HL-60/S4 treated with retinoic acid at 250 ng/mL for 4 days and 3 days (cell line): ENCODE results near the gene CCDC157.

Experiments
- in situ Hi-C: fragments of 300-500 bp; cut with MboI; formaldehyde crosslinking; loops from 2 replicates; pipeline ENCODE4 v1.7.0; 2022; ENCODE audit warnings: low sequenced_read_pairs

Gene CCDC157

GRCh38 chr22:30351226-30351625, 5.6 kb upstream of the CCDC157 start:
- in situ Hi-C loops, result no loop called here

DNA sequence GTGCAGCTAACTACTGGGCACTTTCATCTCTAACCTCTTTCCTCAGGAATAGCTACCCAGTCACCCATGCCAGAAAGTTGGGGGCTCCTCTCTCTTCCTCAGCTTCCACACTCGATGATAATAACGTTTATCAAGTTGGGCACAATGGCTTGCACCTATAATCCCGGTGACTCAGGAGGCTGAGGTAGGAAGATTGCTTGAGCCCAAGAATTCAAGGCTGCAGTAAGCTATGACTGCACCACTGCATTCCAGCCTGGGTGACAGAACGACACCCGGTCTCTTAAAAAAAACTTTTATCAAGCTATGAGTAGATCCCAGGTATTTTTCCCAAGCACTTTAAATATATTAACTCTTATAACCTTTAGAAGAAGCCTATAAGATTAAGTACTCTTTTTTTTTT, 2.2 kb upstream of the CCDC157 start:
- in situ Hi-C loops, result no loop called here

DNA sequence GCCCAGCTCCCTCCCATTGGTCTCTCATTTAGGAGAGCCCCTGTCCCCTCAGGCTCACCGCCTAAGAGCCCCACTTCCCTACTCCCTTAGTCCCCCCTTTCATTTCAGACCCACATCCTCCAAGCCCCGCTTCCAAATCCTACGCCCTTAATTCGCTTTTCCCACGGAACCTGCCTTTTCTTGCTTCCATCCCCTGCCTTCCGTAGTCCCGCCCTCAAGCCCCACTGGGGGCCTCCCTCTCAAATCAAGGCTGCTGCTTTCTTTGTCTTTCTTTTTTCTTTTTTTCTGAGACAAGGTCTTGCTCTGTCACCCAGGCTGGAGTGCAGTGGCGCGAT, 396 bp downstream of the CCDC157 start:
- in situ Hi-C loops, result no loop called here

DNA sequence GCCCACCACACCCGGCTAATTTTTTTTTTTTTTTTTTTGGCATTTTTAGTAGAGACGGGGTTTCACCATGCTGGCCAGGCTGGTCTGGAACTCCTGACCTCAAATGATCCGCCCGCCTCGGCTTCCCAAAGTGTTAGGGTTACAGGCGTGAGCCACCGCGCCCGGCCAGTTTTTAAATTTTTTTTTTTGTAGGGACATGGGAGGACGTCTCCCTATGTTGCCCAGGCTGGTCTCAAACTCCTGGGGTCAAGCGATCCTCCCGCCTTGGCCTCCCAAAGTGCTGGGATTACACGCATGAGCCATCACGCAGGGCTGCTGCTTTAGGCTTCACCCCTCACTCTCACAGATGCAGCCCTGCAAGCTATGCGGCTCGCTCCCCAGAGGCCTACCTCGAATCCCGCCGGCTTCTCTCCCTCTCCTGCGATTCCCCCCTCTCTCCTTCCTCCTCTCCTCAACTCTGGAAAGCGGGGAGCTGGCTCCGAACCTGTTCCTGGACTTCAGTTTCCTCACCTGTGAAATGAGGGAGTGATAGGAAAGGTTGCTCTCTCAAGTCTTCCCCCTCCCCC, 926 bp downstream of the CCDC157 start:
- in situ Hi-C loops, result no loop called here

DNA sequence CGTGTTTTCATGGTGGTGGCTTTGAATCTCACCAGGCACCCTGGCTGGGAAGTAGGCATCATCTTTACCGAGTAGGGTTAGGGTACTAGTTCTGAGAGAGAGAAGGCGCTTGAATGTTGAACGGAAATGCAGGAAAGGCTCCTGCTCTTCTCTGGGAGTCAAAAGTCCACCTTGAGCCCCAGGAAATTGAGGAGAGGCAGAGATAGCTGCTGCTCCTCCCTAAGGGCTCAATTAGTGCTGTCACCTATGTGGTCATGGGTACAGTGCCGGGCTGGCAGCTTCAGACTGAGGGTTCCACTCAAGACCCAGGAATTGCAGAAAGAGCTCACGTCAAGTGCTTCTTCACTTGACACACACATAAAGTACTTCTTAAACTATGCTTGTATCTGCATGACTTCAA, 1.7 kb downstream of the CCDC157 start:
- in situ Hi-C loops, result no loop called here

DNA sequence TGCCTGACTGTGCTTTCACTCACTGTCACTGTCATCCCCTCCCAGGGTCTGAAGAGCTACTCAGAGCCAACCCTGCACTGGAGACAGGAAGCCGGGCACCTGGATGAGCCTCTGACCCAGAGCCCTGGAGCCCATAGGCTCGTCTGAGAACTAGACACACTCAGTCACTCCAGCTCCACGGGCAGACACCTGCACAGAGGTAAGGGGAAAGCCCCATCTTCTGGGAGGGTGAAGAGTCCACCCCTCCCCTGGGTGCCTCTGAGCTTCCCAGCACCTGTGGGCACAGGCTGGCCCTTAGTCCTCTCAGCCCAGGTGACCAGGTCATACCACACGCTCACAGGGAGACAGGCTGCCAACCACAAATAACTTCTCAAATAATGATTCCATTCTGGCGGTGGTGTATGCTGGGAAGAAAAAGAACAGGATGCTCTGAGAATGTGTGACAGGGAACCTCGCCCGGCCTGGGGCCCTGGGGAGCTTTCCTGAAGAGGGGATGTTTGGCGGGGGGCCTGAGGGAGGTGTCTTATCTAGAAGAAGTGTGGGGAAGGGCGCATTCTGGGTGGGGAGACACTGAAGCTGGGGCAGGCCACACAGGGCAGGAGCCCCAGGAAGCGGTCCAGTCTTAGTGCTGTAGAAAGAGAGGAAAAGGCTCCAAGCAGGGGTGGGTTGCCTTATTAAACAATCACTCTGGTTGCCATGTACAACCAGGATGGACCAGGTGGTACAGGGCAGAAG, 5.3 kb downstream of the CCDC157 start:
- in situ Hi-C loops, result no loop called here

DNA sequence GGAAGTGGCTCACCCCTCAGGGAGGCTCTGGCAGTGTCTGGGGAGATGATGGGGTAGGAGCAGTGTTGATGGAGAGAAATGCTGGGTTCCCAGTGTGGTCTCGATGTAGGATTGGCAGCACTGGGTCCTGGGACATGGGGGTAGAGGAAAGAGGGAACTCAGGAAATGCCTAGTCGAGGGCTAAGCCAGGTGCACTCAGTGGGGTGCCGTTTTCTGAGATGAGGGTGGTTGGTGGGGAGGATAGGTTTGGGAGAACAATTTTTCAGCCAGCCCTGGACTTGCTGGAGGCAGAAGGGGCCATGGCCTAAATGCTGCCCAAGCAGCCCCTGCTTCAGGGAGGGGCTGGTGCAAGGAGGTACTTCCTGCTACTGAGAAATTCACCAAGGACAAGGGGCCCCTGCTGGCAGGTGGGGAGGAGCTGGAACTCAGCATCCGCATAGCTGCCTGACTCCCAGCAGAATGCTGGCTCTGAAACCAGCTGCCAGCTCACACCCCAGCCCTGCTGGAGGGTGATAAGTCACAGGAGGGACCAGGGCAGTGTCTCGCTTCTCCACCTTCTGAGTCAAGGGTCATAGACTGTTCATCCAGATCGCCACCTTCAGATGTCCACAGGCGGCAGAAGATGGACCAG, 6.0 kb downstream of the CCDC157 start:
- in situ Hi-C loops, result no loop called here

- in situ Hi-C loops, result no loop called here
Measured at GRCh38 chr22:30365891-30366290, 9.1 kb downstream of the CCDC157 start.

DNA sequence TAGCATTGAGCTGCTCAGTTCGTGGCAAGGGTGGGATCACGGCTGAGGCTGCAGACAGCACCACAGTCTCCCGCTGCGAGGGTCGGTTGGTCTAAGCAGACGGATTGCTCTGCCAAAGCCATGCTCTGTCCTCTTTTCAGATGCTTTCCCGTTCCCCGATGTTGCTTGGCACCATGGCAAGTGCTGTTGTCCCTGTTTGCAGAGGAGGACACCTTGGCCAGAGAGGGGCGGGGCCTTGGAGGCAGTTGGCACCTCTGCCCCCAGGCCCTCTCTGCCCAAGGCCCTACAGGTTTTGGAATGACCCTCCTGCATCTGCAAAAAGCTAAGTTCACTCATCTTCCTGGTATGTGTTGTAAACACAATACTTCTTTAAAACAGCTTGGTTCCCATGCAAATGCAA, 11.6 kb downstream of the CCDC157 start:
- in situ Hi-C loops, result no loop called here

- in situ Hi-C loops, result no loop called here
Measured at GRCh38 chr22:30370641-30371230, 13.9 kb downstream of the CCDC157 start.

DNA sequence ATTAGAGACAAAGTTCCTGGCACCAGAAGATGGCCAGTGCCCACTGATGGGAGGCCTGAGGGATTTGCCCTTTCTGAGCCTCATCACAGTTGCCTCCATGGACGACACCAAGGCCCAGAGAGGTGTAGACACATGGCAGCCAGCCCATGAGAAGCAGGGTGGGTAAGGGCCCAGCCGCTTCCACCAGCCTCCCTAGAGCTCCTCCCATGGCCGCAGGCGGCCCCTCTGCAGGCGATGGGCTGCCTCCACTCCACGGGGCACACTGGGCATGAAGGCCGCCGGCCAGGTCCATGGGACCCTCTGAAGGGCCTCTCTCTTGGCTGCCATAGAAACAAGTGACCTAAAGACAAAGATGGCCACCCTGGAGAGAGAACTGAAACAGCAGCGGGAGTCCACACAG, 14.5 kb downstream of the CCDC157 start:
- in situ Hi-C loops, result no loop called here

GRCh38 chr22:30371981-30372380, 15.2 kb downstream of the CCDC157 start:
- in situ Hi-C loops, result no loop called here

DNA sequence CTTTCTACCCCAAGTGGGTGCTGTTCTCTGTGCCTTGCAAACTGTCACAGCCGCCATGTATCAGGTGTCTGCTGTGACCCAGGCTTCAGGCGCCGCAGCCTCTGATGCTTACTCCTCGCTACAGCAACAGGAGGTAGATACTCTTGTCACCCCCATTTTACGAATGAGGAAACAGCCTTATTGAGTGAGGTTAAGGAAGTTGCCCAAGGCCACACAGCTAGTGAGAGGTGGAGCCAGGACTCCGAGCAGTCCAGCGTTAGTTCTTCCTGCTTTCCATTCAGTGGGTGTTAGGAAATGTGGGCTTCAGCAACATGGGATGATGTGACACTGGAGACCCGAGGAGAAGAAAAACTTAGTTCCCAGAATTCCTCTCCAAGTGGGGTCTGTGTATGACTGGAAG, 16.1 kb downstream of the CCDC157 start:
- in situ Hi-C loops, result no loop called here

GRCh38 chr22:30373331-30374325, 16.8 kb downstream of the CCDC157 start:
- in situ Hi-C loops, result no loop called here

- in situ Hi-C loops, result loop anchor here (25.0 kb wide), 1 partner anchor 263 kb away; no protein-coding TSS in a partner anchor
Measured at GRCh38 chr22:30375312-30375849, 18.6 kb downstream of the CCDC157 start.

GRCh38 chr22:30380011-30380410, 23.2 kb downstream of the CCDC157 start:
- in situ Hi-C loops, result loop anchor here (25.0 kb wide), 1 partner anchor 268 kb away; no protein-coding TSS in a partner anchor

DNA sequence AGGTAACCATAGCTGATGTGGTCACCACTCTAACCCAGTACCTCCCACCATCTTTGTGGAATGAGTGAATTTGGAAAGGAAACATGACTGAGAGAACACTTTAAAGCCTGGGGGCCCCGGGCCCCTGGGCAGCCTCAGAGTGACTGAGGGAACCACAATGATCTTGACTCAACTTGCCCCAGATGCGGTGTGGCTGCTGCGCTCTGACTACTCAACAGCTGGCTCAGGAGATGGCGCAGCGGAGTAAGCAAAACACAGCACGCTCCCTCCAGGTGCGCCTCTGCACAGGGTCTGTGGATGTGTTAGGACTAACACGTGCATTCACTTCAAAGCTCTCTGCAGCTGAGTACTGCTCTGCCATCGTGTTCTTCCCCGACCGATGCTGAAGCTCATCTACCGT, 24.5 kb downstream of the CCDC157 start:
- in situ Hi-C loops, result loop anchor here (25.0 kb wide), 1 partner anchor 269 kb away; no protein-coding TSS in a partner anchor

- in situ Hi-C loops, result loop anchor here (25.0 kb wide), 1 partner anchor 270 kb away; no protein-coding TSS in a partner anchor
Measured at GRCh38 chr22:30382340-30382739, 25.5 kb downstream of the CCDC157 start.

DNA sequence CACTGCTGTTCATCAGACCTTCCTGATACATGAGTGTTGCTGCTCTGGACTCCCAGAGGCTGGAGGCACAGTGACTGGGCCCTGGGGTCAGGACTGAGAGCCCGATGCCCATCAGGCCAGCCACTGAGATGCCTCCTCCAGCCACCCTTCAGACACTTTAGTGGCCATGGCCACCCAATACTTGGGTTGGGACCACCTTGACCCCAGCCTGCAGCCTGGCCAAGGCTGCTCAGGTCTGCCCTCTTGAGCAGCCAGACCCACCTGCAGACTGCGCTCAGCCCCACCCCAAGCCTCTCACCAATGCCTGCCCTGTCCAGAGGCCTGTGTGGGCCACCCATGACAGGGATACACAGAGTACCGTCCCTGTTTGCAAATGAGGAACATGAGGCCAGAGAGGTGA, 26.3 kb downstream of the CCDC157 start:
- in situ Hi-C loops, result loop anchor here (25.0 kb wide), 1 partner anchor 271 kb away; no protein-coding TSS in a partner anchor

GRCh38 chr22:30385942-30386341, 29.1 kb downstream of the CCDC157 start:
- in situ Hi-C loops, result loop anchor here (25.0 kb wide), 1 partner anchor 274 kb away; no protein-coding TSS in a partner anchor
